Natural killer cell (primary cell): ENCODE results near the gene KLF1. TPM values are rescaled to one million over a fixed set of nuclear protein-coding genes. Genes with fewer than 3 reads are reported as not detected.

Experiments used
- ATAC-seq, 3 donors: fragments of 150-1000 bp in 2 of 3; fragments of 200-7000 bp in 1 of 3; cut with Tn5 transposase; 1 replicate in 1 of 3; 2 replicates in 2 of 3; pipeline ENCODE4 v1.10.0; 2021; ENCODE audit warnings: mild to moderate bottlenecking in 2 of 3, moderate library complexity in 2 of 3
- DNase-seq, 2 donors: peaks; one replicate each; pipeline versions ENCODE4 v3.0.0 to v3.0.0-alpha.2; 2013 to 2021; ENCODE audit warnings: mixed read lengths in 1 of 2
- H3K27ac ChIP-seq: one replicate; pipeline ENCODE4 v1.5.1; 2013; ENCODE audit warnings: mild to moderate bottlenecking, low read length
- H3K27me3 ChIP-seq: one replicate; pipeline ENCODE4 v1.6.1; 2013; ENCODE audit warnings: low read length; ENCODE audit not compliant: control insufficient read depth, insufficient read depth
- H3K36me3 ChIP-seq: one replicate; pipeline ENCODE4 v1.6.1; 2013; ENCODE audit warnings: low read length; ENCODE audit not compliant: control insufficient read depth, insufficient read depth
- H3K4me1 ChIP-seq: one replicate; pipeline ENCODE4 v1.6.1; 2013; ENCODE audit warnings: low read length; ENCODE audit not compliant: control insufficient read depth, insufficient read depth
- H3K4me3 ChIP-seq: one replicate; pipeline ENCODE4 v1.5.1; 2013; ENCODE audit warnings: low read length
- H3K9me3 ChIP-seq: one replicate; pipeline ENCODE4 v1.6.1; 2013; ENCODE audit warnings: low read length; ENCODE audit not compliant: control insufficient read depth, insufficient read depth
- H3K27ac Mint-ChIP-seq, 2 donors: one replicate each; pipeline ENCODE4 v1.8.0; 2022; ENCODE audit warnings: mild to moderate bottlenecking in 2 of 2, mixed read lengths in 2 of 2, moderate library complexity in 1 of 2
- H3K27me3 Mint-ChIP-seq, 2 donors: one replicate each; pipeline ENCODE4 v1.8.0; 2022; ENCODE audit warnings: low read depth in 2 of 2, mixed read lengths in 2 of 2
- H3K36me3 Mint-ChIP-seq: one replicate; pipeline ENCODE4 v1.8.0; 2022; ENCODE audit warnings: mixed read lengths
- H3K4me1 Mint-ChIP-seq, 2 donors: one replicate each; pipeline ENCODE4 v1.8.0; 2022; ENCODE audit warnings: mixed read lengths in 2 of 2
- H3K4me3 Mint-ChIP-seq: one replicate; pipeline ENCODE4 v1.8.0; 2022; ENCODE audit warnings: mild to moderate bottlenecking, moderate library complexity, mixed read lengths
- H3K9me3 Mint-ChIP-seq, 2 donors: one replicate each; pipeline ENCODE4 v1.8.0; 2022; ENCODE audit warnings: mixed read lengths in 2 of 2
- CTCF ChIP-seq: fragments of 200-600 bp; IDR thresholded peaks from one replicate; pipeline ENCODE4 v1.8.0; 2022; ENCODE audit warnings: antibody characterized with exemption
- WGBS: methylation state at CpG from one replicate; pipeline ENCODE4 v1.1.7; 2013; ENCODE audit warnings: missing lambda C conversion rate; ENCODE audit not compliant: insufficient coverage; 5-methylcytosine and 5-hydroxymethylcytosine counted together
- intact Hi-C: fragments of 100-400 bp; cut with micrococcal nuclease; formaldehyde crosslinking; loops from one replicate; pipeline ENCODE4 v1.14.2; 2022
- total RNA-seq, 4 donors: library from RNA; stranded (reverse); fragments of 120-200 nt in 1 of 4; gene quantifications; one replicate each; pipeline versions ENCODE4 v1.2.3 to v1.2.4, GENCODE V29; 2013 to 2022

Gene KLF1
- total RNA-seq, 3 donors from 2014 or later (not counting 1 experiment from before 2014, with no cell fraction given) = not detected

- intact Hi-C loops = no loop called here
- no peaks in the 10 kb centered on the region for H3K36me3 Mint-ChIP-seq
- no peaks in the 10 kb centered on the region for H3K27me3 Mint-ChIP-seq
- no peaks in the 10 kb centered on the region for H3K9me3 Mint-ChIP-seq
- H3K4me1 ChIP-seq = peaks cover 11% of the 10 kb centered on the region
- H3K27ac Mint-ChIP-seq = no peak overlapping the region
- H3K4me1 Mint-ChIP-seq = peaks cover 7 to 11% of the 10 kb centered on the region in 2 donors
- H3K9me3 ChIP-seq = no peaks in the 10 kb centered on the region
- DNase-seq = no peak
- no peak for ATAC-seq
- no peaks in the 10 kb centered on the region for H3K27me3 ChIP-seq
- no peak overlapping the region for H3K27ac ChIP-seq
- no peak overlapping the region for H3K4me3 ChIP-seq
- no peak overlapping the region for H3K4me3 Mint-ChIP-seq
- 96% methylated on average over 10 of the region's 10 CpGs for WGBS
- no peak for TF ChIP-seq CTCF
- H3K36me3 ChIP-seq = no peaks in the 10 kb centered on the region
These were observed 18.4 kb downstream of the KLF1 start for GRCh38 chr19:12868540-12869112.

- intact Hi-C loops = no loop called here
- H3K9me3 Mint-ChIP-seq = no peaks in the 10 kb centered on the region
These were observed 19.6 kb downstream of the KLF1 start for GRCh38 chr19:12867120-12868099.

GRCh38 chr19:12866416-12867119 is 20.4 kb downstream of the KLF1 start:
- intact Hi-C loops = no loop called here
- Mint-ChIP-seq H3K27me3 (no peaks in the 10 kb centered on the region), H3K4me3 (peak overlapping the region; percentile 67), H3K4me1 (peaks cover under 1 to 11% of the 10 kb centered on the region in 2 donors), H3K36me3 (no peaks in the 10 kb centered on the region), H3K9me3 (no peaks in the 10 kb centered on the region), H3K27ac (peak overlapping the region in 1 of 2 donors; percentile 35)
- no peak for TF ChIP-seq CTCF
- peaks cover 11% of the 10 kb centered on the region for H3K4me1 ChIP-seq
- H3K9me3 ChIP-seq = no peaks in the 10 kb centered on the region
- H3K4me3 ChIP-seq = no peak overlapping the region
- DNase-seq (no peak), ATAC-seq (no peak)
- H3K36me3 ChIP-seq = no peaks in the 10 kb centered on the region
- 92% methylated on average over 25 of the region's 29 CpGs for WGBS
- H3K27ac ChIP-seq = no peak overlapping the region
- H3K27me3 ChIP-seq = no peaks in the 10 kb centered on the region

More at GRCh38 chr19:12867120-12868099, 19.6 kb downstream of the KLF1 start:
- Histone ChIP-seq H3K27me3 (no peaks in the 10 kb centered on the region), H3K4me1 (peaks cover 11% of the 10 kb centered on the region), H3K36me3 (no peaks in the 10 kb centered on the region), H3K27ac (no peak overlapping the region), H3K9me3 (no peaks in the 10 kb centered on the region), H3K4me3 (peak overlapping the region; percentile 48)
- no peaks in the 10 kb centered on the region for H3K27me3 Mint-ChIP-seq
- TF ChIP-seq CTCF = no peak
- H3K27ac Mint-ChIP-seq = peak overlapping the region in 1 of 2 donors; percentile 35
- WGBS = 7% methylated on average over 50 of the region's 51 CpGs
- no peaks in the 10 kb centered on the region for H3K36me3 Mint-ChIP-seq
- peaks cover 7 to 11% of the 10 kb centered on the region in 2 donors for H3K4me1 Mint-ChIP-seq
- H3K4me3 Mint-ChIP-seq = peak overlapping the region; percentile 67
- ATAC-seq = peak; percentile 80 to 94 (median 84)
- peak; percentile 65 to 82 for DNase-seq
